ENCODE measurements around the gene GPRIN1.

- TF ChIP-seq POLR2A (IDR thresholded peaks at IDR 0.05; ENCODE audit: low read depth, low read length) (no peak), TAF1 (IDR thresholded peaks at IDR 0.05; ENCODE audit: low read depth, low read length) (no peak), POLR2AphosphoS5 (IDR thresholded peaks at IDR 0.05; ENCODE audit: low read depth, low read length) (no peak), PAX5 (IDR thresholded peaks at IDR 0.05; ENCODE audit: insufficient read depth, low read length, severe bottlenecking) (no peak), SPI1 (IDR thresholded peaks at IDR 0.05; ENCODE audit: low read depth, low read length) (no peak), POU2F2 (IDR thresholded peaks at IDR 0.05; ENCODE audit: low read depth, low read length) (no peak)
Observed at GRCh38 chr5:176559683-176560082, 50.3 kb downstream of the GPRIN1 start.
